Cardiac fibroblast (primary cell): ENCODE results near the gene EGLN3.
A peak's percentile ranks its signal among the peaks of the same experiment; 100 is the strongest.

Experiments used
- DNase-seq, 2 donors: peaks; one replicate each; pipeline versions ENCODE4 v3.0.0 to v3.0.0-alpha.2; 2010; ENCODE audit warnings: low read depth in 2 of 2
- H3K4me3 ChIP-seq, 2 donors: replicated peaks in 1 of 2; 1 replicate in 1 of 2; 2 replicates in 1 of 2; pipeline ENCODE4 v1.5.1; 2011; ENCODE audit warnings: low read depth in 2 of 2, low read length in 2 of 2, mild to moderate bottlenecking in 2 of 2, moderate library complexity in 1 of 2
- TF ChIP-seq, protein P1 (sequence below): IDR thresholded peaks from one replicate; pipeline ENCODE4 v1.5.1; 2011; ENCODE audit warnings: low read depth, mild to moderate bottlenecking, low read length, inconsistent platforms

Gene EGLN3

DNA sequence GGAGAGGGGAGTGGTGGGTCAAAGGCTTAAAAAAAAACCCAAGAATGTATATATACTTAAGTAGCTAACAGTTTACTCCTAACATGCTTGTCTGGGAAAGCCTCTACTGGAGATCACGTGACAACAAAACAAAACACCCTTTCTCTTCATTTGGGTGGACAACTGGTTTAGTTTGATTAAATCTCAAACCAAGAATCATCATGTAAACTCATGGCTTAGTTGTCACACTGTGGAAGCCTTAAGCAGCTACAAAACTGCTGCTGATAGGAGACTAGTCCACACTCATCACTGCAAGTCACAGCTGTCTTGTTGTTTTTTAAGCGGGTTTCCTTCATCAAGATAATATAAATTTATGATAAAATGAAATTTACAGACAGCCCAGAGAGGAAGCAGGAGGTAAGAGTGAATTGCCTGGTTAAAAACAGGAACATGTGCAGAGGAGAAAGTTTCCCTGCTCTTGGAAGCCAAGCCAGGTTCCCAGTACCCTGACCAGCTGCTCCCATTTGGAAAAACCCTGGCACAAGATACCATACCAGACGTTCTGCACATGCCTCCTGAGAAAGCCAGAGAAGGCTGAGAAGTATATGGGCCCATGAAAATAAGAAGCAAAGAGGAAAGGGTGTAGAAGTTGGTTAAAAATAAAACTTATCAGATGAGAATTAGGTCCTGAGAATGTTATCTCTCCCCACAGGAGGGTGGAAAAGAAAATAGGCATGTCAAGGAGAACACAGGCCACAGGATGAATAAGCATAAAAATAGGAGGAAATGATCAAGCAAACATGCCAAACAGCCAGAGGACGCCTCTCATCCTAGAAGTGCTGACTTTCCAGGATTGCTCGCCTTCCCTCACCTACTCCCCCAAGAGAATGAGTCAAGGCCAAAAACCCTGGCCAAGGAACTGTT lies 34.0 kb downstream of the EGLN3 start:
- DNase-seq: peak; percentile 59 to 64
- TF ChIP-seq, protein P1, sequence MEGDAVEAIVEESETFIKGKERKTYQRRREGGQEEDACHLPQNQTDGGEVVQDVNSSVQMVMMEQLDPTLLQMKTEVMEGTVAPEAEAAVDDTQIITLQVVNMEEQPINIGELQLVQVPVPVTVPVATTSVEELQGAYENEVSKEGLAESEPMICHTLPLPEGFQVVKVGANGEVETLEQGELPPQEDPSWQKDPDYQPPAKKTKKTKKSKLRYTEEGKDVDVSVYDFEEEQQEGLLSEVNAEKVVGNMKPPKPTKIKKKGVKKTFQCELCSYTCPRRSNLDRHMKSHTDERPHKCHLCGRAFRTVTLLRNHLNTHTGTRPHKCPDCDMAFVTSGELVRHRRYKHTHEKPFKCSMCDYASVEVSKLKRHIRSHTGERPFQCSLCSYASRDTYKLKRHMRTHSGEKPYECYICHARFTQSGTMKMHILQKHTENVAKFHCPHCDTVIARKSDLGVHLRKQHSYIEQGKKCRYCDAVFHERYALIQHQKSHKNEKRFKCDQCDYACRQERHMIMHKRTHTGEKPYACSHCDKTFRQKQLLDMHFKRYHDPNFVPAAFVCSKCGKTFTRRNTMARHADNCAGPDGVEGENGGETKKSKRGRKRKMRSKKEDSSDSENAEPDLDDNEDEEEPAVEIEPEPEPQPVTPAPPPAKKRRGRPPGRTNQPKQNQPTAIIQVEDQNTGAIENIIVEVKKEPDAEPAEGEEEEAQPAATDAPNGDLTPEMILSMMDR: no peak
- no peak overlapping the region for H3K4me3 ChIP-seq

DNA sequence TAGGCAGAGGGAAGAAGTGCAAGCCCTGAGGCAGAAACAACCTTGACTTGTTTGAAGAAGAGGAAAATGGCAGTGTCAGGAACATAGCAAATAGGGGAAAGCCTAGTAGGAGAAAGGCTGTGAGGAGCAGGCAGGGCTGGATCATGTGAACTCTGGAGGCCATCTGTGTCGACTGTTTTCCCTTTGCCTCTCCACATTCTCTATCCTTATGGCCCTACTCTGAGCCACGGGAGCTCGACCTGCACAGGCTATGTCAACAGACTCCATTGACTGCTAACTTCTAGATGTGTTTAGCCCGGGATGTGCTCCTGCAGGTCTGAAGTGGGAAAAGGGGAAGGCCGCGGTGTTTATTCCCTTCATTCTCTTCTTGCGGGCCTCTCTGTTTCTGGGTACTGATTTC lies 35.2 kb downstream of the EGLN3 start:
- no peak overlapping the region for H3K4me3 ChIP-seq
- no peak for DNase-seq
- TF ChIP-seq, protein P1: no peak

DNA sequence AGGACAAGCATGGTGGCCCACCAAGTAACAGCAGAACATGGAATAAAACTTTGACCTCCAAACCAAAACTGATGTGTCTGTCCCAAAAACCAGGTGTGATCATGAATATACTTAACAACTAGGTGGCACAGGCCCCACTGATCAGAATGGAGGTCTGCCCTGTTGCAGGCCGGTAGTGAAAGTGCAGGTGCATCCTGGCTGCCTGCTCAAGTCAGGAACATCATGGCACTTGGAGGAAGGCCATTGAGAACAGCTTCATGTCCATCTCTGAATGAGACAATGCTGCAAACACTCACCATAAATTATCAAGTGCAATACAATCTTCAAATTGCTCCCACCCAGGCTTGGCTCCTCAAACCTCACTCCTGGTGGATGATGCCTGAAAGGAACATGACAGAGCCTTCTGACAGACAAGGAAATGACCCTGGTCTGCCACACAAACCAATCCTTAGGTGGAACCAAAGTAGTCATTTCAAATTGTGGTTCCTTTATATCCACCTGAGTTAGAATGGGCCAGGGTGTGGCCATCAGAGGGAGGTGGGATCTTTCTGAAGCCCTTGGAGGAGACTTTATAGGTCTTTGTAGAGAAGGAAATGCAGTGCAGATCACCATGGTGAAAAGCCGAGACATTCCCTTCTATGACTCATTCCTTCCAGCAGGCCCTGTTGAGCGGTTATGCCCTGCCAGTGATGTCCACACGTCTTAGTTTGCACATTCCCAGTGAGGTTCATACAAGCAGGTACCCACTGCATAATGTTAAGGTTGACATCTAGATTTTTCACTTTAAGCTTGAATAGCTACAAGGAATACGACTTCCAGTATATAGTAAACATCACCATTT lies 36.0 kb downstream of the EGLN3 start:
- TF ChIP-seq, protein P1: no peak
- DNase-seq: peak; percentile 75 to 82
- no peak overlapping the region for H3K4me3 ChIP-seq

DNA sequence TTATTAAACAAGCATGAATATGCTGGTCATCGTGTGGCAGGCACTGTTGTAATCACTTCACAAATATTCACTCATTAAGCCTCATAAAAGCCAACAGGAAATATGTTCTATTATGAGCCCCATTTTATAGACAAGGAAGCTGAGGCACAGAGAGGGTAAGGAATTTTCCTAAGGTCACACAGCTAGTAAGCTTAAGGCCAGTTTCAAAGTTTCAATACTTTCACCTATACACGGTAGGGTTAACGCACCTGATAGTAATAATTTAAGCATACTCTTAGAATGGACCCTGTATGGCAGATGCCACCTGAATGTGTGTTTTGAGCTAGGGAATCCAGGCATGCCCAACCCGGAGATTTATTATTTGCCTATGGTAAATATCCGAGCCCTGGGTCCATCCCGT lies 39.8 kb downstream of the EGLN3 start:
- TF ChIP-seq, protein P1: no peak
- no peak for DNase-seq
- H3K4me3 ChIP-seq: no peak overlapping the region

DNA sequence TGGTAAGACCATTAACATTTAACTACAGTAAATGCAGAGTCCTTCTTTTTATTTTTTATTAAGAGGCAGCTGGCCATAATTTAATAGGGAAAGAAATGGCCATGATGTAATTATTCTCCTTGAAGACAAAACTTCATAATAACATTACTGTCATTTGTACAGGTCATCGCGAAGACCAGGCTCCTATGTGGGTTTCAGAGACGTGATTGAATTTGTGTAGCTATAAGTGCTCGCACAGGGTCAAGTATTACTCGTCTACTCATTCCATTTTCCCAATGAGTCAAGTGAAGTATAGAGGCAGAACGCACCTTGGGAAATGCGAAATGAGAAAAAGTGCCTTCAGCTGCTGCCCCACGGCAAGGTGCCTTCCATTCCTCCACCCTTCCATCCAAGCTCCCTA lies 40.4 kb downstream of the EGLN3 start:
- TF ChIP-seq, protein P1: no peak
- no peak overlapping the region for H3K4me3 ChIP-seq

DNA sequence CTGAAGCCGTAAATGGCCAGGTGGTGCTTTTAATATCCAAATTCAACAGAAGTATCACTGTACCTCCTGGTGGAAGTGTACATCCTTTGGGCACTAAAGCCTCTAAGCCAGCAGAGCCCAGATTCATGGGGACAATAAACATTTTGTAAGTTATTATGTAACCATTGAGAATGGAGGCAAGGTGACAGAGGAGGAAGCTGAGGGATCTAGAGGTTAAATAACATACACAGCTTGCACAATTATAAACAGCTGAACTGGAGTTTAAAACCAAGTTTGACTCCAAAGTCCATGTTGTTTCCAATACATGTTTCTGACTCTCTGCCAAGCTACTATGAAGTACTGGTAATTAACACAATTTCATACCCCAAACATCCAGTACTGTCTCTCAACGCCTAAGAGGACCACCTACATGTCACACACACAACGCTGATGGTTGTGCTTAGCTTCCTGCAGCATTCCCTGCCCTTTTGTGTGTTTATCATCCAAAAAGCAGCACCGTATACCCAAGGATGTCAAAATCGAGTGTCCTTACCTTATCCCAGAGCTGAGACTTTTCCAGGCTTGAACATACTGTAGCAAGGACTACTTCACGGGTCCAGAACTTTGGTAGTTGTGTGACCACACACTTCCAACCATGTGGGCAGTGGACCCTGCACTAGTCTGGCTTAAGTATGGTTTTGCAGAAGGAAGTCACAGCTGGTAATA lies 41.3 kb downstream of the EGLN3 start:
- no peak overlapping the region for H3K4me3 ChIP-seq
- DNase-seq: no peak
- TF ChIP-seq, protein P1: no peak

More for the DNA sequence above, 40.4 kb downstream of the EGLN3 start:
- DNase-seq: no peak
